Measurements from ENCODE around the gene ITGB8.

ITGB8 gene

GRCh38 chr7:20343941-20344340 lies 13.2 kb downstream of the ITGB8 start:
- no peak for DNase-seq

- DNase-seq, result no peak
These were observed 13.7 kb downstream of the ITGB8 start for GRCh38 chr7:20344396-20344795.

- no peak for DNase-seq
These were observed 15.9 kb downstream of the ITGB8 start for GRCh38 chr7:20346577-20346976.

- DNase-seq, result no peak
These were observed 17.0 kb downstream of the ITGB8 start for GRCh38 chr7:20347680-20348079.

- DNase-seq, result no peak
These were observed 17.6 kb downstream of the ITGB8 start for GRCh38 chr7:20348125-20348807.

GRCh38 chr7:20350518-20350951 lies 19.8 kb downstream of the ITGB8 start:
- no peak for DNase-seq

GRCh38 chr7:20350996-20351692 lies 20.4 kb downstream of the ITGB8 start:
- no peak for DNase-seq

GRCh38 chr7:20351901-20352300 lies 21.2 kb downstream of the ITGB8 start:
- DNase-seq, result no peak

GRCh38 chr7:20352573-20353306 lies 22.0 kb downstream of the ITGB8 start:
- DNase-seq, result no peak

- DNase-seq, result no peak
These were observed 24.2 kb downstream of the ITGB8 start for GRCh38 chr7:20354610-20355528.

GRCh38 chr7:20358106-20358505 lies 27.4 kb downstream of the ITGB8 start:
- DNase-seq, result no peak

- DNase-seq, result no peak
These were observed 28.1 kb downstream of the ITGB8 start for GRCh38 chr7:20358762-20359282.

- DNase-seq, result no peak
These were observed 28.8 kb downstream of the ITGB8 start for GRCh38 chr7:20359341-20359963.

GRCh38 chr7:20362574-20363253 lies 32.0 kb downstream of the ITGB8 start:
- DNase-seq, result no peak

GRCh38 chr7:20364571-20365196 lies 34.0 kb downstream of the ITGB8 start:
- no peak for DNase-seq

GRCh38 chr7:20365486-20365885 lies 34.8 kb downstream of the ITGB8 start:
- DNase-seq, result no peak

GRCh38 chr7:20374399-20374798 lies 43.7 kb downstream of the ITGB8 start:
- DNase-seq, result peak; percentile 29 to 38

GRCh38 chr7:20376796-20377195 lies 46.1 kb downstream of the ITGB8 start:
- no peak for DNase-seq

- no peak for DNase-seq
These were observed 50.8 kb downstream of the ITGB8 start for GRCh38 chr7:20381406-20382034.

GRCh38 chr7:20383351-20383750 lies 52.7 kb downstream of the ITGB8 start:
- no peak for DNase-seq
